Mesenteric fat pad (tissue), 1 donor: ENCODE data around the gene CMTM8. TPM values are rescaled to one million over a fixed set of nuclear protein-coding genes. Genes with fewer than 3 reads are reported as not detected.
A peak's percentile ranks its signal among the peaks of the same experiment; 100 is the strongest.
"Not testable (repeated sequence)": the region's sequence is repeated elsewhere in the genome, so short reads cannot be mapped to it uniquely, and the experiment has no call there.

Experiments used
- DNase-seq: peaks from one replicate; pipeline ENCODE4 v3.0.0-alpha.2; 2020; ENCODE audit warnings: low spot score
- total RNA-seq: library from RNA; stranded (reverse); fragmentation: NEBNext Ultra II Directional; extraction: Animal tissue kit (Norgen Biotek cat#: 25700); gene quantifications from one replicate; pipeline ENCODE4 v1.2.1, GENCODE V29; 2021
- donor health status: DM: yes; HTN: yes; CAD: no.

The CMTM8 gene
- total RNA-seq, 1 donor from 2014 or later, result 5.6 TPM

- DNase-seq, result no peak
These were observed 136.5 kb downstream of the CMTM8 start for GRCh38 chr3:32374788-32375595.

- DNase-seq, result no peak
These were observed 137.1 kb downstream of the CMTM8 start for GRCh38 chr3:32375596-32375930.

GRCh38 chr3:32376115-32376514, 137.6 kb downstream of the CMTM8 start:
- DNase-seq, result no peak

- DNase-seq, result no peak
These were observed 141.5 kb downstream of the CMTM8 start for GRCh38 chr3:32379831-32380500.

- no peak for DNase-seq
These were observed 143.4 kb downstream of the CMTM8 start for GRCh38 chr3:32381922-32382321.

- no peak for DNase-seq
These were observed 144.7 kb downstream of the CMTM8 start for GRCh38 chr3:32383136-32383711.

GRCh38 chr3:32384938-32385337, 146.5 kb downstream of the CMTM8 start:
- no peak for DNase-seq

GRCh38 chr3:32387512-32387911, 149.0 kb downstream of the CMTM8 start:
- no peak for DNase-seq

GRCh38 chr3:32389577-32389976, 151.1 kb downstream of the CMTM8 start:
- not testable (repeated sequence) for DNase-seq

- DNase-seq, result peak; percentile 92
These were observed 153.4 kb downstream of the CMTM8 start, which contains the start of gene CMTM7 for GRCh38 chr3:32391643-32392535. Gene CMTM7, plus strand, starts transcription at chr3:32391853. Its CDS starts 54 bp downstream, at chr3:32391907.

GRCh38 chr3:32392536-32393302, 154.2 kb downstream of the CMTM8 start:
- DNase-seq, result no peak

GRCh38 chr3:32395496-32395895, 157.0 kb downstream of the CMTM8 start:
- no peak for DNase-seq

- no peak for DNase-seq
These were observed 159.5 kb downstream of the CMTM8 start for GRCh38 chr3:32397941-32398340.

- DNase-seq, result no peak
These were observed 160.1 kb downstream of the CMTM8 start for GRCh38 chr3:32398531-32398930.

- no peak for DNase-seq
These were observed 160.6 kb downstream of the CMTM8 start for GRCh38 chr3:32399030-32399620.

- no peak for DNase-seq
These were observed 162.6 kb downstream of the CMTM8 start for GRCh38 chr3:32401126-32401525.

- DNase-seq, result peak; percentile 92
These were observed 163.1 kb downstream of the CMTM8 start for GRCh38 chr3:32401556-32402081.

GRCh38 chr3:32403663-32404062, 165.2 kb downstream of the CMTM8 start:
- DNase-seq, result no peak

GRCh38 chr3:32404714-32405113, 166.2 kb downstream of the CMTM8 start:
- no peak for DNase-seq

- no peak for DNase-seq
These were observed 166.7 kb downstream of the CMTM8 start for GRCh38 chr3:32405155-32405554.
